GM12892 (cell line): ENCODE measurements around the gene STARD10.

Source experiments
- POLR2A ChIP-seq: IDR thresholded peaks from 2 replicates; pipeline ENCODE4 v1.6.1; 2011; ENCODE audit warnings: low read depth, low read length, control low read depth
- TAF1 ChIP-seq: IDR thresholded peaks from 2 replicates; pipeline ENCODE4 v1.6.1; 2011; ENCODE audit warnings: low read depth, mild to moderate bottlenecking, control low read depth, low read length, borderline replicate concordance

GRCh38 chr11:72752088-72752914 lies 41.5 kb downstream of the STARD10 start, which contains the start of gene ARAP1:
- TF ChIP-seq POLR2A (peak; percentile 62; the same call in 1 of the 2 replicates), TAF1 (peak; percentile 47; the same call in 1 of the 2 replicates)
